ENCODE data around the gene MRPS18B. TPM values are rescaled to one million over a fixed set of nuclear protein-coding genes. Genes with fewer than 3 reads are reported as not detected.
A peak's percentile ranks its signal among the peaks of the same experiment; 100 is the strongest.

Gene MRPS18B
- total RNA-seq, 1 experiment from 2014 or later, result 44.4 TPM

DNA sequence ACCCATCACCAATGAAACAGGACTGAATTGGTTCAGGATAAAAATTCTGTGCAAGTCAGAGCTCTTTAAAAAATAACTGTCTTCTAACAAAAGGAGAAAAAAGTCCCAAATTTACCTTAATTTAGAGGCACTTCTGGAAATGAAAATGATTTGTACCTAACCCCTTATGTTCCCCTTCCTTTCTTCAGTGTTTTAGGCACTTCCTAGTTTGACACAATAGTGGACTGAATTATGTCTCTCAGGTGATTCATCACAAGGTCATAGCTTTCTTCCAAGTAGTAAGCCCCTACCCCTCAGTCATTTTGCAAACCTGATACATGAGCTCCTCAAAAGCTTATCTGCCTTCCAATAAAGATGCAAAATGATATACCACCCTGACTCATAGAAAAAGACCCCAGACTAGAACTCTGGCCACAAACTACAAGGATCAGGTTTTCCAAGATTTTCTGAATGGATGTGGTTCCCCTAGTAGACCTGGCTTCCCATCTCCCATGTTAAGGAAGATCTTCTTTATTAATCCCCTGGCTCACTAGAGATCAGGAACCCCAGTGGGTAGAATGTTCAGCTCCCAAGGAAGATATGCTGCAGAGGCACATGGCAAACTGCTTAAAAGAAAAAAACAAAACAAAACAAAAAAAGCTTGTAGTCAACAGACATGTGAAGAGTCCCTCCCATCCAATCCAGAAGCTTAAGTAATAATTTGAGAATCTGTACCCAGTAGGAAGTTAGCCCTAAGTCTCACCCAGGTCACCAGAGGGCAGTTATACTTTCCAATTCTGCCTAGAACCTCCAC, 4.2 kb upstream of the MRPS18B start:
- Histone ChIP-seq H3K4me3 (no peak overlapping the region), H3K4me1 (replicated peaks) (peaks cover 38% of the 10 kb centered on the region), H3K36me3 (peaks cover 73% of the 10 kb centered on the region), H3K27ac (no peak overlapping the region), H3K9me3 (replicated peaks) (no peaks in the 10 kb centered on the region), H3K27me3 (replicated peaks) (no peaks in the 10 kb centered on the region)
- DNase-seq (ENCODE audit: low read depth in 1 of 2, low spot score in 2 of 2), result no peak

DNA sequence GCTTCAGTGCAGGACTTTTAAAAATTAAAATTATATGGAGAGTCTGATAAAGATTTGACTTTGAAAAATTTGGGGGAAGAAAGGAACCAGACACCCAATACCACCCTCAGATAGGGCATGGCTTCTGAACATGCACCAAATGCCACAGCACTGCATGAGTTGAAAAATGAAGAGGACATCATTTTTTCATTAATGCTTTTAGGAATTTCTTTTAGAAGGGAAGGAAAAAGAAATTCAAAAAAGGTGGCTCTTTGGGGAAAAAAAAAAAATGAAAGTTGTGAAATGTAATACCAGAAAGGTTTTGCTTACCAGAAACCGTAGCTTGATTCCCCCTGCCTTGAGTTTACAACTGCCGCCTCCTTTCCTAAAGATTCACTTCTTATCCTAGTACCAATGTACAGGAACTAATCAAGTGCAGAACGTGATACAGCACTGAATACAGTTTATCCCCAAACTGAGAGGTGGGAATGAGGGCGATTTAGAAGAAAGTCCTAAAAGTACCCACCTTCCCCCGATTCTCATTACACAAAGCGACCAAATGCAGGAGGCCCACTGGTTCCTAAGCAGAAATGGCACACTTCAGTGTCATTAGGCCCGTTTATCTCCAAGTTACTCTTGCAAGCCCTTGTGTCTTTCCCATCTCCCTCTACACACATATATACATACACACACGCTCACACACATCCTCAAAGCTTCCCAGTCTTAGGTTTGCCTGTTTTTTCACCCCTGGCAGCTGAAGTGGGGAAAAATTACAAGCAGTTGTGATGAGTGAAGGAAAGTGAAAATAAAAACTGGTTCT, 3.4 kb upstream of the MRPS18B start:
- Histone ChIP-seq H3K36me3 (peaks cover 69% of the 10 kb centered on the region), H3K27me3 (replicated peaks) (no peaks in the 10 kb centered on the region), H3K9me3 (replicated peaks) (no peaks in the 10 kb centered on the region), H3K27ac (peak overlapping the region; percentile 3; the same call in 1 of the 2 replicates), H3K4me1 (replicated peaks) (peaks cover 42% of the 10 kb centered on the region), H3K4me3 (peak overlapping the region; percentile 57)
- no peak for DNase-seq (ENCODE audit: low read depth in 1 of 2, low spot score in 2 of 2)

DNA sequence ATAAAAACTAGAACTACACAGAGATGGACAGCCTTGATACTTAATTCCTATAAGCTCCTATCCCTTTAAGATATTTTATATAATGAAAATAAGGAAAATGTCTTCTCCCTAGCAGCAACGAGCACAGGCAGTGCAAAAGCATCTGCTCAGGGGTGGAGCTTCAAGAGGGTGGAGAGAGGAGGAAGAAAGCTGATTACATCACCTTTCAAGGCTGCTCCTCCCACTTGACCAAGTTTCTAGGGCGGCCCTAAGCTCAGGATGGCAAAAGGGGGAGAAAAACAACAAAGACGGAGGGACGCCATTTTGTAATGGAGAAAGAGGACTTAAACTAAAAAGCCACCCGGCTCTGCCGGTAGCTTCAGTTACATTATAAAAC, 2.8 kb upstream of the MRPS18B start:
- no peaks in the 10 kb centered on the region for H3K27me3 ChIP-seq (replicated peaks)
- H3K27ac ChIP-seq, result peak overlapping the region; percentile 89
- H3K9me3 ChIP-seq (replicated peaks), result no peaks in the 10 kb centered on the region
- DNase-seq (ENCODE audit: low read depth in 1 of 2, low spot score in 2 of 2), result peak; percentile 93 to 96
- peaks cover 69% of the 10 kb centered on the region for H3K36me3 ChIP-seq
- peaks cover 42% of the 10 kb centered on the region for H3K4me1 ChIP-seq (replicated peaks)
- peak overlapping the region; percentile 57 for H3K4me3 ChIP-seq

DNA sequence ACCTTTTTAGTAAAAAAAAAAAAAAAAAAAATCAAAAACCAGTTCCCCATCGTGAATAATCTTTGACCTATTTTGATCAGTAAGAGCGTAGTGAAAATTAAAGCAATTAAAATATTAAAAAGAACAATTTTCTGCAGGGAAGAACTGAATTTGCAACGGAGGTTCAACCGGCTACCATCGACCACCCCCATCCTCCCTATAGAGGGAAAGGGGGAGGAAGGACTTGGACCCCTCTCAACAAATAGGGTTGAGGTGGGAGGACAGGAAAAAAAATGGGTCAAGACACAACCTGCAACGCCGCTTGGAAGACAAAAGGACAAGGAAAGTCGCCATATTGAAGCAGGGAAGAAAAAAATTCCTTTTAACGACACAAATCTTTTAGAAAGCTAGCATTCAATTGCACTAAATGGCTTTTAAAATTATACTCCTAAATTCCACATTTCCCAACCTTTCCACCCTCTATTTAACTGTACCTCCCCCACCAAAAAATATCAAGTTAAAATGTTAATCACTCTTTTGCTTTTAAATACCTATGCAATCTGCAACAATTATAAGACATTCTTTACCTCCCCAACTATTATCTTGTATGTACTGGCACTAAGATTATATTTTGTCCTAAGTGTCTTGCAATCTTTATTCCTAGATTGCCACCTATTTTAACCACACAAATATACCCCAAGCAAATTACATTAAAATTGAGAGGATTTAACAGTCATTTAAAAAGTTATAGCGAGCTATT, 2.3 kb upstream of the MRPS18B start:
- H3K4me3 ChIP-seq, result peak overlapping the region; percentile 57
- peaks cover 42% of the 10 kb centered on the region for H3K4me1 ChIP-seq (replicated peaks)
- no peaks in the 10 kb centered on the region for H3K9me3 ChIP-seq (replicated peaks)
- peak in 1 of 2 experiments; percentile 66 for DNase-seq (ENCODE audit: low read depth in 1 of 2, low spot score in 2 of 2)
- H3K27me3 ChIP-seq (replicated peaks), result no peaks in the 10 kb centered on the region
- peaks cover 65% of the 10 kb centered on the region for H3K36me3 ChIP-seq
- H3K27ac ChIP-seq, result peak overlapping the region; percentile 89

DNA sequence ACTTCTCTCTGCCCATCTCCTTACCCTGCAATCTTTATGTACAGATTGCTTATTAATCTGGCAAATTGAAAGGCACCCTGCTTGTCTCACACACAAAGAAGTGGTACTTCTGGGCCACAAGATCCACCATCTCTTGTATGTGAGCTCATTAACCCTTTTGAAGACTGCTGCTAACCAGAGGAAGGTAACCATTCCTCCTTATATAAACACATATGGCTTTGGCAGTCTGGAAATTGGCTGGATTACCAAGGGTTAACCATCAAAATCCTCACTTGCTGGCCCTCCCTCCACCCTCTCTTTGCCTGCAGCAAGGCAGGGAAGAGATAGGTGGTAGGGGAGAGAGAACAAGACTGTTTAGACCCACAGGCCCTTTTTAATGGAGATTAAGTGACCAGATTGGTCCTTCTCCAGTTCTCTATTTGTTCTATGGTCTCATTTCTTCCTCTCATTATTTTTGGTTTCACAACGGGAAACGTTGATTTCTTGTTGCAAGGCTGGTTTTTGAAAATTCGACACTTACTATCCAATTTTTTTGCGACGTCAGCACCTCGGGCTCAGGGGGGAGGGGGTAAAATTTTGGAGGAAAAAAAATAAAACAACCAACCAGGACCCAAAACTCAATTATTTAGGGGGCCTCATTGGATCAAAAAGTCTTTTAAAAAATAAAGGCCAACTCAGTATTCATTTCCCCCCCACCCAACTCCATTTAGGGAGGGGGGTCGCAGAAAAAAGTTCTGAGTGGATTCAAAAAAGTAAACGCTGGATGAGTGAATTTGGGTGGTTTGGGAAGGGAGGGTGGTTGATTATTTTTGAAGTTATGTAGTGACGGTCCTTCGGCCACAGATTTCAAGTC, 1.5 kb upstream of the MRPS18B start:
- H3K4me1 ChIP-seq (replicated peaks), result peaks cover 40% of the 10 kb centered on the region
- H3K27me3 ChIP-seq (replicated peaks), result no peaks in the 10 kb centered on the region
- H3K4me3 ChIP-seq, result peak overlapping the region; percentile 57
- DNase-seq (ENCODE audit: low read depth in 1 of 2, low spot score in 2 of 2), result peak in 1 of 2 experiments; percentile 60
- H3K27ac ChIP-seq, result peak overlapping the region; percentile 89
- no peaks in the 10 kb centered on the region for H3K9me3 ChIP-seq (replicated peaks)
- H3K36me3 ChIP-seq, result peaks cover 65% of the 10 kb centered on the region

DNA sequence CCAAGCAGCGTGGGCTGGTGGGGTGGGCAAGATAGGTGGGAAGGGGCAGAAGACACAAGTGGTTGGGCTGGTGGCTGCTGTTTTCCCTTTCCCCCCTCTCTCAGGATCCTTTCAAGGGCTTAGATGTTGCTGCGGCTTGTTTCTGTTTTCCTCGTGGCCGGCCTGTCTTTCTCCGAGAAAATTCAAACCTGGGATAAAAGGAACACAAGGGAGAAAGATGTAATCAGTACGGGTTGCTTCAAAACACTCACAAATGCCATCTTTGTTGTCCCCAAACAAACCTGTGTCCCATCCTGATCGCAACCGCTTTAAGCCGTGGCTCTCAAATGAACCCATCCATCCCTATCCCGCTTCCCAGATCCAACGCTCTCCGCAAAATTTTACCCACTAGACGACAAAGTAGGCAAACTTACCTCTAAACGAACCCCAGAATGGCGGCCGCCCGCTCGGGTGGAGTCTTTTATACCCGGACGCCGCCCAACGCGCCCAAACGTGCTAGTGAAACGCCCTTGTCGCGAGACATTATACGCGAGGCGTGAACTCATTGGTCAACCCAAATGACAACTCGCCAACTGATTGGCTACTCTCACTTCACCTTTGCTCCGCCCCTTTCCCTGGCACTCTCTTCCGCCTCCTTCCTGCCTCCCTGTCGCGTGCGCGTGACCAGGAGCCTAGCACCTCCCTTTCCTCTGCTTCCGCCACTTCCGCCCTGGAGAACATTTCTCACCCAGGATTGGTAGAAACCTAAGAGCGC, 652 bp upstream of the MRPS18B start, which contains the start of gene PPP1R10:
PPP1R10 (minus strand) TSS at position 433 of the 754 bp plus-strand sequence. CDS start 7,299 bp downstream, outside the sequence.
- Histone ChIP-seq H3K27me3 (replicated peaks) (no peaks in the 10 kb centered on the region), H3K36me3 (peaks cover 62% of the 10 kb centered on the region), H3K4me3 (peak within 1 kb of the TSS; percentile 57), H3K9me3 (replicated peaks) (no peaks in the 10 kb centered on the region), H3K27ac (peak within 1 kb of the TSS; percentile 99), H3K4me1 (replicated peaks) (peaks cover 34% of the 10 kb centered on the region)
- DNase-seq (ENCODE audit: low read depth in 1 of 2, low spot score in 2 of 2), result peak; percentile 100

DNA sequence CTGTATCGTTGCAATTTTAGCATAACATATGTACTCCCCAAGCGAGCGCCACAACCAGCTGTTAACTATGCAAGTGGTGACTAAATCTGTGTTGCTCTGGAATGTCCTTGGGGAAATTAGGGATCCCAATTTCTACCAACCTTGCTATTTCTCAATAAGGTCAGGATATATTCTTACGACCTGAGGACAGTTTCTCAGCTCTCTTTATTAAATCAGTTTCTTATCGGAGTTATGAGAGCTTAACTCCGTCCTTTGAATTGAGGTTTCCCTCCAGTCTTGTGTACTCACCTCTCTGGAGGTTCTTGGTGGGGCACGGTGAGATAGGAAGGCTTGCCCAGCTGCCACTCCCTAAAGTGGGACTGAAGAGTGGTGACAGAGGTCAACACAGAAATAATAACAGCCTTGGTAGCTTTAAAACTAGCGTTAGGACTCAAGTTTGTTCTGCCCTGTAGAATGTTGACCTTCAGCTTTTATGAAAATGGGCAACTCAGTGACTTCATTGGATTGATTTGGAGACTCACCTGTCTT, 694 bp downstream of the MRPS18B start:
- no peaks in the 10 kb centered on the region for H3K9me3 ChIP-seq (replicated peaks)
- H3K27ac ChIP-seq, result peak overlapping the region; percentile 99
- peaks cover 65% of the 10 kb centered on the region for H3K36me3 ChIP-seq
- no peaks in the 10 kb centered on the region for H3K27me3 ChIP-seq (replicated peaks)
- H3K4me3 ChIP-seq, result peak overlapping the region; percentile 57
- DNase-seq (ENCODE audit: low read depth in 1 of 2, low spot score in 2 of 2), result peak in 1 of 2 experiments; percentile 24
- peaks cover 23% of the 10 kb centered on the region for H3K4me1 ChIP-seq (replicated peaks)

DNA sequence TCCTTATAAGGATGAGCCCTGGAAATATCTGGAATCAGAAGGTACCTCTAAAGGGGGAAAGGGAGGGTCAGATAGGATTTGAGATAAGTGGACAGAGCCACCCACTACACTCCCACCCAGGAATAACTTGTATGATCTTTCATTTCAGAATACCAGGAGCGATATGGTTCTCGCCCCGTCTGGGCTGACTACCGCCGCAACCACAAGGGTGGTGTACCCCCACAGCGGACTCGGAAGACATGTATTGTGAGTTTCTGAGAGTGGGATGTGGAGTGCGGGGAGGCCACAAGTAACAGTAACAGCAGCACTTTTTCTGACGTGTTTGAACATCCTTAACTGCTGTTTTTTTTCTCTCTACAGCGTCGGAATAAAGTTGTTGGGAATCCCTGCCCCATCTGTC, 1.9 kb downstream of the MRPS18B start:
- H3K4me1 ChIP-seq (replicated peaks), result peaks cover 14% of the 10 kb centered on the region
- peaks cover 58% of the 10 kb centered on the region for H3K36me3 ChIP-seq

DNA sequence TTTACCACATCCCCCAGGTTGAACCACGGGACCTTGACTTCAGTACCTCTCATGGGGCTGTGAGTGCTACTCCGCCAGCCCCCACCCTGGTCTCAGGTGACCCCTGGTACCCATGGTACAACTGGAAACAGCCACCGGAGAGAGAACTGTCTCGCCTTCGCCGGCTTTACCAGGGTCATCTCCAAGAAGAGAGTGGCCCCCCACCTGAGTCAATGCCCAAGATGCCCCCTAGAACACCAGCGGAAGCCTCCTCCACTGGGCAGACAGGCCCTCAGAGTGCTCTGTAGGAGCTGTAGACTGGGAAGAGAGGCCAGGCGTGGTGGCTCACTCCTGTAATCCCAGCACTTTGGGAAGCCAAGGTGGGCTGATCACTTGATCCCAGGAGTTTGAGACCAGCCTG, 7.9 kb downstream of the MRPS18B start:
- Histone ChIP-seq H3K4me3 (no peak overlapping the region), H3K4me1 (replicated peaks) (peaks cover 15% of the 10 kb centered on the region), H3K9me3 (replicated peaks) (no peaks in the 10 kb centered on the region), H3K27me3 (replicated peaks) (no peaks in the 10 kb centered on the region), H3K27ac (no peak overlapping the region), H3K36me3 (peaks cover 79% of the 10 kb centered on the region)
- no peak for DNase-seq (ENCODE audit: low read depth in 1 of 2, low spot score in 2 of 2)

More for the DNA sequence above, 1.9 kb downstream of the MRPS18B start:
- no peaks in the 10 kb centered on the region for H3K9me3 ChIP-seq (replicated peaks)
- DNase-seq (ENCODE audit: low read depth in 1 of 2, low spot score in 2 of 2), result no peak
- H3K27ac ChIP-seq, result no peak overlapping the region
- no peaks in the 10 kb centered on the region for H3K27me3 ChIP-seq (replicated peaks)
- no peak overlapping the region for H3K4me3 ChIP-seq

DNA sequence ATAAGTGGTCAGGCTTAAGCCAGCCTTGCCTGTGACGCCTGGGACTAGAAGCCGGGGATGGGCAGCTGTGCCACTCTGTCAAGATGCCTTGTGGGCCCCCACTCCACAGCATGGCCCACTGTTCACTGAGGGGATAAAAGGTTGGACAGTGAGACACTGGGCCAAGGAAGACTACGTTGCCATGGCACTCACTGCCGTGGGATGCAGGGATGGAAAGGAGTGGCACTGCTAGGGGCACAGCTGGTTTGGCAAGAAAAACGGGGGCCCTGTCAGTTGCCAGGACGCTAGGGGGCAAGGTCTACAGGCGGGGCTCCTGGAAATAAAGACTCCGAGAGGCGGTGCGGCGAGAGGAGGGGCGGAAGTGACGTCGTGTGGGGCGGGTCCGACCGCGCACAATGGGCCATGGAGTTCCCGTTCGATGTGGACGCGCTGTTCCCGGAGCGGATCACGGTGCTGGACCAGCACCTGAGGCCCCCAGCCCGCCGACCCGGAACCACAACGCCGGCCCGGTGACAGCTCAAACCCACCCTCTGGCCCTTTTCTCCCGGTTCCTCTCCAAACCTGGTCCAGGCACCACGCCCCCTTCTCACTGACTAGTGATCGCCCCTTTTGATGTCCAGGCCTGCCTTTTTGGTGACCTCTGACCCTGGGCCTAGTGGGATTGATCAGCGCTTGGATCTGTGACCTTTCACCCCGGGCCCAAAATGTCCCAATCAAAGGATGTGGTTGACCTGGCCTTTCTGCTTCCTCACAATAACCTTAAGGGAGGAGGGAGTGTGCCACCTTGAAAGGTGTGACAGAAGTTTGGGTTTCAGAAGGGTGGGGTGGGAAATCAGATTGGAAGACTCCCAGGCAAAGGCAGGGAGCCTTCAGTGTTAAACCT, 9.1 kb downstream of the MRPS18B start, which contains the start of gene ATAT1:
ATAT1 (plus strand) TSS at position 391 of the 883 bp plus-strand sequence.
- Histone ChIP-seq H3K36me3 (peaks cover 73% of the 10 kb centered on the region), H3K27me3 (replicated peaks) (no peaks in the 10 kb centered on the region), H3K9me3 (replicated peaks) (no peaks in the 10 kb centered on the region), H3K4me1 (replicated peaks) (peaks cover 15% of the 10 kb centered on the region), H3K4me3 (peak within 1 kb of the TSS; percentile 56), H3K27ac (peak within 1 kb of the TSS; percentile 64)
- peak; percentile 75 to 88 for DNase-seq (ENCODE audit: low read depth in 1 of 2, low spot score in 2 of 2)

DNA sequence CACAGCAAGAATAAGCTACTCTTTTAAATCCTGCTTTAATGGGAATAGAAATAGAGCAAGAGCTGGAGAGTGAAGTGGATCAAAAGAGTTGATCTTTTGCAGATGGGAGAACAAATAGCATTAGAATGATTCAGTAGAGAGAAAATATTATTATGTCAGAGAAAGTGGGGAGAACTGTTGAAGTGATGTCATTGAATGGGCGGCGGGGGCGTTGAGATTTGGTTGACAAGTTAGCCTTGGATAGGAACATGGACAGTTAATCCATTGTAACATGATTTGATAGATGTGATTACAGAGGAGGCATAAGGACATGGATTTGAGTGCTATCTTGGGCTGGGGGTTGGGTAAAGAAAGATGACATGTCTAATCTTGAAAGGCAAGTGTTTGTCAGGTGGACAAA, 18.2 kb downstream of the MRPS18B start:
- H3K27ac ChIP-seq, result no peak overlapping the region
- H3K27me3 ChIP-seq (replicated peaks), result no peaks in the 10 kb centered on the region
- no peaks in the 10 kb centered on the region for H3K9me3 ChIP-seq (replicated peaks)
- DNase-seq (ENCODE audit: low read depth in 1 of 2, low spot score in 2 of 2), result no peak
- no peak overlapping the region for H3K4me3 ChIP-seq
- peaks cover 36% of the 10 kb centered on the region for H3K36me3 ChIP-seq
- no peaks in the 10 kb centered on the region for H3K4me1 ChIP-seq (replicated peaks)

Data from SJSA1 (cell line).